Immature natural killer cell (primary cell): ENCODE results near the gene PDZD8. TPM values are rescaled to one million over a fixed set of nuclear protein-coding genes. Genes with fewer than 3 reads are reported as not detected.

Experiments used
- DNase-seq, 3 donors: peaks; one replicate each; pipeline ENCODE4 v3.0.0; 2022; ENCODE audit warnings: mixed read lengths in 1 of 3
- H3K27ac Mint-ChIP-seq, 6 donors: one replicate each; pipeline ENCODE4 v1.8.0; 2020; ENCODE audit warnings: mixed read lengths in 6 of 6, mild to moderate bottlenecking in 5 of 6, inconsistent platforms in 4 of 6, moderate library complexity in 3 of 6
- H3K27me3 Mint-ChIP-seq, 3 donors: one replicate each; pipeline ENCODE4 v1.8.0; 2020 to 2021; ENCODE audit warnings: low read depth in 3 of 3, mild to moderate bottlenecking in 3 of 3, mixed read lengths in 3 of 3, moderate library complexity in 3 of 3, inconsistent platforms in 1 of 3
- H3K36me3 Mint-ChIP-seq, 3 donors: one replicate each; pipeline ENCODE4 v1.8.0; 2020; ENCODE audit warnings: mixed read lengths in 3 of 3, inconsistent platforms in 2 of 3, mild to moderate bottlenecking in 2 of 3
- H3K4me1 Mint-ChIP-seq, 2 donors: one replicate each; pipeline ENCODE4 v1.8.0; 2020; ENCODE audit warnings: inconsistent platforms in 2 of 2, mild to moderate bottlenecking in 2 of 2, mixed read lengths in 2 of 2, moderate library complexity in 1 of 2
- H3K4me3 Mint-ChIP-seq, 5 donors: one replicate each; pipeline ENCODE4 v1.8.0; 2020; ENCODE audit warnings: mild to moderate bottlenecking in 5 of 5, mixed read lengths in 5 of 5, inconsistent platforms in 3 of 5, moderate library complexity in 3 of 5
- H3K9me3 Mint-ChIP-seq, 6 donors: one replicate each; pipeline ENCODE4 v1.8.0; 2020; ENCODE audit warnings: mild to moderate bottlenecking in 6 of 6, mixed read lengths in 6 of 6, inconsistent platforms in 4 of 6, moderate library complexity in 3 of 6
- polyA plus RNA-seq, 3 donors: library from polyadenylated mRNA; unstranded; fragments of 300-500 nt; fragmentation: Illumina TruSeq; gene quantifications; one replicate each; pipeline ENCODE4 v1.2.3, GENCODE V29; 2021

PDZD8 gene
- polyA plus RNA-seq: 10 to 100 TPM in 2 of 3 donors, 1 to 10 TPM in 1; 9.7 to 23.7 (median 12.3) TPM

- H3K4me1 Mint-ChIP-seq: peaks cover 40 to 42% of the 10 kb centered on the region in 2 donors
- peak; percentile 88 to 91 (median 90) for DNase-seq
- H3K36me3 Mint-ChIP-seq: peaks cover 0 to 4% (median 0%) of the 10 kb centered on the region in 3 donors
- H3K9me3 Mint-ChIP-seq: peaks cover 0 to 3% (median 0%) of the 10 kb centered on the region in 6 donors
- peak within 1 kb of the TSS; percentile 93 to 96 (median 95) for H3K4me3 Mint-ChIP-seq
- H3K27ac Mint-ChIP-seq: peak within 1 kb of the TSS; percentile 82 to 93 (median 92)
- H3K27me3 Mint-ChIP-seq: peaks cover 18 to 23% (median 19%) of the 10 kb centered on the region in 3 donors
Measured at GRCh38 chr10:117375360-117376178, at the start of gene PDZD8. Gene PDZD8 (minus strand): TSS chr10:117375440. CDS start chr10:117375227, 213 bp downstream.

GRCh38 chr10:117424171-117424570 lies 48.9 kb upstream of the PDZD8 start:
- Mint-ChIP-seq H3K27ac (no peak overlapping the region), H3K4me3 (no peak overlapping the region), H3K4me1 (no peaks in the 10 kb centered on the region), H3K36me3 (no peaks in the 10 kb centered on the region), H3K27me3 (peaks cover 4 to 6% (median 5%) of the 10 kb centered on the region in 3 donors), H3K9me3 (peaks cover 0 to 1% (median 0%) of the 10 kb centered on the region in 6 donors)
- no peak for DNase-seq

GRCh38 chr10:117421985-117422384 lies 46.7 kb upstream of the PDZD8 start:
- Mint-ChIP-seq H3K27ac (no peak overlapping the region), H3K9me3 (peaks cover 0 to 1% (median 0%) of the 10 kb centered on the region in 6 donors), H3K4me1 (no peaks in the 10 kb centered on the region), H3K4me3 (no peak overlapping the region), H3K27me3 (peaks cover 2 to 6% (median 4%) of the 10 kb centered on the region in 3 donors), H3K36me3 (no peaks in the 10 kb centered on the region)
- DNase-seq: no peak

- Mint-ChIP-seq H3K27ac (no peak overlapping the region), H3K36me3 (no peaks in the 10 kb centered on the region), H3K4me3 (no peak overlapping the region), H3K27me3 (peaks cover 2 to 4% (median 2%) of the 10 kb centered on the region in 3 donors), H3K4me1 (no peaks in the 10 kb centered on the region), H3K9me3 (peaks cover 0 to 1% (median 0%) of the 10 kb centered on the region in 6 donors)
- DNase-seq: no peak
Measured at GRCh38 chr10:117420768-117421167, 45.5 kb upstream of the PDZD8 start.

GRCh38 chr10:117419921-117420320 lies 44.7 kb upstream of the PDZD8 start:
- Mint-ChIP-seq H3K36me3 (no peaks in the 10 kb centered on the region), H3K9me3 (peaks cover 0 to 1% (median 0%) of the 10 kb centered on the region in 6 donors), H3K27me3 (peaks cover 2 to 4% (median 2%) of the 10 kb centered on the region in 3 donors), H3K4me1 (no peaks in the 10 kb centered on the region), H3K4me3 (no peak overlapping the region), H3K27ac (no peak overlapping the region)
- no peak for DNase-seq

- no peaks in the 10 kb centered on the region for H3K4me1 Mint-ChIP-seq
- H3K27me3 Mint-ChIP-seq: peaks cover 2 to 5% (median 4%) of the 10 kb centered on the region in 3 donors
Measured at GRCh38 chr10:117419159-117419558, 43.9 kb upstream of the PDZD8 start.

GRCh38 chr10:117418121-117418520 lies 42.9 kb upstream of the PDZD8 start:
- no peak for DNase-seq
- Mint-ChIP-seq H3K4me1 (no peaks in the 10 kb centered on the region), H3K27ac (no peak overlapping the region), H3K4me3 (no peak overlapping the region), H3K27me3 (peaks cover 4 to 8% (median 4%) of the 10 kb centered on the region in 3 donors), H3K9me3 (peaks cover 0 to 1% (median 0%) of the 10 kb centered on the region in 6 donors), H3K36me3 (no peaks in the 10 kb centered on the region)

More at GRCh38 chr10:117419159-117419558, 43.9 kb upstream of the PDZD8 start:
- no peaks in the 10 kb centered on the region for H3K36me3 Mint-ChIP-seq
- no peak overlapping the region for H3K27ac Mint-ChIP-seq
- no peak for DNase-seq
- no peak overlapping the region for H3K4me3 Mint-ChIP-seq
- peaks cover 0 to 1% (median 0%) of the 10 kb centered on the region in 6 donors for H3K9me3 Mint-ChIP-seq

- Mint-ChIP-seq H3K9me3 (peaks cover 0 to 1% (median 0%) of the 10 kb centered on the region in 6 donors), H3K27me3 (peaks cover 4 to 9% (median 6%) of the 10 kb centered on the region in 3 donors), H3K36me3 (no peaks in the 10 kb centered on the region), H3K4me1 (no peaks in the 10 kb centered on the region), H3K4me3 (no peak overlapping the region), H3K27ac (no peak overlapping the region)
- no peak for DNase-seq
Measured at GRCh38 chr10:117417196-117417595, 42.0 kb upstream of the PDZD8 start.

GRCh38 chr10:117413928-117414618 lies 38.8 kb upstream of the PDZD8 start:
- Mint-ChIP-seq H3K27me3 (peaks cover 3 to 11% (median 8%) of the 10 kb centered on the region in 3 donors), H3K36me3 (no peaks in the 10 kb centered on the region), H3K4me3 (no peak overlapping the region), H3K9me3 (no peaks in the 10 kb centered on the region), H3K4me1 (no peaks in the 10 kb centered on the region), H3K27ac (no peak overlapping the region)
- DNase-seq: no peak

GRCh38 chr10:117412469-117413010 lies 37.3 kb upstream of the PDZD8 start:
- Mint-ChIP-seq H3K4me3 (no peak overlapping the region), H3K36me3 (no peaks in the 10 kb centered on the region), H3K9me3 (no peaks in the 10 kb centered on the region), H3K4me1 (no peaks in the 10 kb centered on the region), H3K27ac (no peak overlapping the region), H3K27me3 (peaks cover 3 to 11% (median 8%) of the 10 kb centered on the region in 3 donors)
- DNase-seq: no peak

- no peaks in the 10 kb centered on the region for H3K36me3 Mint-ChIP-seq
- no peak overlapping the region for H3K4me3 Mint-ChIP-seq
- no peak overlapping the region for H3K27ac Mint-ChIP-seq
- no peaks in the 10 kb centered on the region for H3K9me3 Mint-ChIP-seq
- H3K27me3 Mint-ChIP-seq: peaks cover 3 to 13% (median 8%) of the 10 kb centered on the region in 3 donors
- H3K4me1 Mint-ChIP-seq: no peaks in the 10 kb centered on the region
- no peak for DNase-seq
Measured at GRCh38 chr10:117411479-117412399, 36.5 kb upstream of the PDZD8 start.

GRCh38 chr10:117410557-117410956 lies 35.3 kb upstream of the PDZD8 start:
- DNase-seq: no peak
- H3K36me3 Mint-ChIP-seq: no peaks in the 10 kb centered on the region
- H3K4me1 Mint-ChIP-seq: no peaks in the 10 kb centered on the region
- no peak overlapping the region for H3K4me3 Mint-ChIP-seq
- peaks cover 5 to 14% (median 10%) of the 10 kb centered on the region in 3 donors for H3K27me3 Mint-ChIP-seq
- H3K27ac Mint-ChIP-seq: no peak overlapping the region
- no peaks in the 10 kb centered on the region for H3K9me3 Mint-ChIP-seq
